Mammary epithelial cell (primary cell): ENCODE results near the gene CXCR1.

Experiments used
- CTCF ChIP-seq, 2 donors: IDR thresholded peaks in 1 of 2; conservative IDR thresholded peaks in 1 of 2; 2 replicates each; pipeline ENCODE4 v1.5.1; 2011 to 2012; ENCODE audit warnings: inconsistent platforms in 2 of 2, low read length in 2 of 2, mild to moderate bottlenecking in 2 of 2, control low read depth in 1 of 2, low read depth in 1 of 2; ENCODE audit not compliant: insufficient read depth in 1 of 2; ENCODE audit errors: extremely low read depth in 1 of 2
- EZH2 ChIP-seq: IDR thresholded peaks from 2 replicates; pipeline ENCODE4 v1.6.1; 2012; ENCODE audit warnings: low read length, inconsistent platforms, borderline replicate concordance

GRCh38 chr2:218168016-218168415 is 1.3 kb upstream of the CXCR1 start:
- TF ChIP-seq CTCF (conservative IDR thresholded peaks at IDR 0.05 in 1 of 2, IDR thresholded peaks at IDR 0.05 in 1 of 2; ENCODE audit: extremely low read depth in 1 of 2, insufficient read depth in 1 of 2, low read depth in 1 of 2, low read length in 2 of 2) (no peak), EZH2 (no peak)
